ENCODE results near the gene APOBEC4. TPM values are rescaled to one million over a fixed set of nuclear protein-coding genes. Genes with fewer than 3 reads are reported as not detected.
A peak's percentile ranks its signal among the peaks of the same experiment; 100 is the strongest.

The APOBEC4 gene
- total and polyA plus RNA-seq, 2 of the 8 experiments (the other 6 are each of a cell fraction or from before 2014, with no cell fraction given), result not detected

DNA sequence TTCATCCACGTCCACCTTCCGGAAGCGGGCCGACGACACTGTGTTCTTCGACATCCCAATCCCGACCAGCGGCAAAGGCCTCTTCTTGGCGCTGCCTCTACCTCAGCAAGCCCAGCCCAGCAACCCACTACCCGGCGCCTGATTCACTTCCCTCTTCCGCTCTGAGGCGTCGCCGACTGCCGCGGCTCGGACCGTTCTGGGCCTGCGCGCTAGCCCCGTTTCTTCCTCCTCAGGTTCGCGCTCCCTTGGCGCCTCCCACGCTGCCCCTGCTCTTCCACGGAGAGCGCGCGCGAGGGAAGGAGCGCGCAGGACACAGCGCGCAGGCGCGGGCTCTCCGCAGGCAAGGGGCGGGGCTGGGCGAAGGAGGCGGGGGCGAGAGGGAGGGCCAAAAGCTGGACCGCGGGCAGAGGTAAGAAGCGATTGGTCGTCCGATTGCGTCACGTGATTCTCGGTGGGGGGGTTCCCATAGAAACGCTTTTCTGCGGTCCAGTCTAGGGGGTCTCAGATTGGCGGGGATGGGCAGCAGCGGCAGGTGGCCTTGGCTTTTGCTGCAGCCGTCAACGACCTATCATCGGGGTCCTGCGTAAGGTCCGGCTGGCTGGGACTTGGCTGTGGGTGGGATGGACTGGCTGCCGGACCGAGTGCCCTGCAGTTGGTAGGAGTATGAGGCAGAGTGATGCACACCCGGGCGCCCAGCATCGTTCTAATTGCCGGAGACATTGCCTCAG is 17.3 kb downstream of the APOBEC4 start, which contains the start of gene ARPC5 (continued):
- TF ChIP-seq EGR1 (IDR thresholded peaks at IDR 0.05; ENCODE audit: borderline replicate concordance, low read depth, low read length) (0 out of 2 replicates have a peak, but pooled peaks have one; percentile 32), ZNF274 (IDR thresholded peaks at IDR 0.05; ENCODE audit: borderline replicate concordance, extremely low read depth, low read length) (no peak), SIRT6 (IDR thresholded peaks at IDR 0.05; ENCODE audit: low read length) (no peak), SP4 (IDR thresholded peaks at IDR 0.05; ENCODE audit: low read length) (no peak), SRF (IDR thresholded peaks at IDR 0.05; ENCODE audit: low read depth, low read length) (no peak), SAP30 (IDR thresholded peaks at IDR 0.05; ENCODE audit: insufficient read depth, insufficient replicate concordance, low read length) (no peak), CHD7 (IDR thresholded peaks at IDR 0.05; ENCODE audit: insufficient replicate concordance, low read length) (no peak), CHD1 (IDR thresholded peaks at IDR 0.05; ENCODE audit: low read depth, low read length) (no peak), RBBP5 (IDR thresholded peaks at IDR 0.05; ENCODE audit: borderline replicate concordance, low read depth, low read length) (no peak; the same call in none of the 2 replicates), ASH2L (IDR thresholded peaks at IDR 0.05; ENCODE audit: low read length) (peak; percentile 65), RXRA (IDR thresholded peaks at IDR 0.05; ENCODE audit: insufficient read depth, low read depth, low read length) (no peak)
